ENCODE results near the gene CSTF1.

- TF ChIP-seq CTCF (IDR thresholded peaks at IDR 0.05; ENCODE audit: insufficient read depth, low read length, poor library complexity, severe bottlenecking) (no peak), EZH2phosphoT487 (conservative IDR thresholded peaks at IDR 0.05; ENCODE audit: low read length) (no peak)
Observed at GRCh38 chr20:56347628-56348304, 44.7 kb upstream of the CSTF1 start.

Data from SU-DHL-6 (cell line).